SJSA1 (cell line): ENCODE measurements around the gene KRT82. TPM values are rescaled to one million over a fixed set of nuclear protein-coding genes. Genes with fewer than 3 reads are reported as not detected.
A peak's percentile ranks its signal among the peaks of the same experiment; 100 is the strongest.

Experiments
- DNase-seq, 2 experiments: peaks; one replicate each; pipeline ENCODE4 v3.0.0-alpha.2; 2015 to 2020; ENCODE audit warnings: low spot score in 2 of 2, low read depth in 1 of 2
- H3K27ac ChIP-seq: fragments of 250-450 bp; sonication (Bioruptor Pico); 2 replicates; pipeline ENCODE4 v1.5.1; 2020; ENCODE audit warnings: mild to moderate bottlenecking, moderate library complexity
- H3K27me3 ChIP-seq: fragments of 250-450 bp; sonication (Bioruptor Pico); replicated peaks from 2 replicates; pipeline ENCODE4 v1.5.1; 2020; ENCODE audit warnings: mild to moderate bottlenecking, moderate library complexity
- H3K36me3 ChIP-seq: fragments of 250-450 bp; sonication (Bioruptor Pico); 2 replicates; pipeline ENCODE4 v1.5.1; 2020; ENCODE audit warnings: mild to moderate bottlenecking
- H3K4me1 ChIP-seq: fragments of 250-450 bp; sonication (Bioruptor Pico); replicated peaks from 2 replicates; pipeline ENCODE4 v1.6.1; 2021; ENCODE audit warnings: mild to moderate bottlenecking
- H3K4me3 ChIP-seq: fragments of 250-450 bp; sonication (Bioruptor Pico); 2 replicates; pipeline ENCODE4 v1.5.1; 2020; ENCODE audit warnings: mild to moderate bottlenecking
- H3K9me3 ChIP-seq: fragments of 250-450 bp; sonication (Bioruptor Pico); replicated peaks from 2 replicates; pipeline ENCODE4 v1.5.1; 2020; ENCODE audit warnings: mild to moderate bottlenecking
- total RNA-seq: library from RNA; depleted of rRNA; stranded (reverse); fragments of >200 nt; shearing (Covaris generic); gene quantifications from 2 replicates; pipeline ENCODE4 v1.2.3, GENCODE V29; 2014

The KRT82 gene
- total RNA-seq, 1 experiment from 2014 or later = not detected

DNA sequence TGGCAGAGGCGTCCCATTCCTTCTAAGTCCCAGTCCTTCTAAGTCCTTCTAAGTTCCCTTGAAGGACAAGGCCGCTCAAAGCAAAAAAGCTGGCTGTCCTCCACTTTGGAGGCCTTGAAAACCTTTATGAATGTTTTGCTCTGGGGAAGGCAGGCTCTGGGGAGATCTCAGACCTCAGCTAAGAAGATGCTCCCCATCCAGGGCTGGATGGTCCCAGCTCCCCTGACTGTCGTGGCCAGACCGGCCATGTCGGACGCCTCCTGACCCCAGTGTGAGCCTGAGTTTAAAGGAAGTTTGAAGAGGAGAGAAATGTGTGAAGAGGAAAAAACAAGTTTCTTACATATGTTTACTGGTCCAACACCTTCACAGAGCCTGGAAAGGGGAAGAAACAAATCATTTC, 26.6 kb downstream of the KRT82 start:
- Histone ChIP-seq H3K4me1 (no peaks in the 10 kb centered on the region), H3K4me3 (no peak overlapping the region), H3K27me3 (peaks cover 25% of the 10 kb centered on the region), H3K36me3 (no peaks in the 10 kb centered on the region), H3K9me3 (no peaks in the 10 kb centered on the region), H3K27ac (no peak overlapping the region)
- DNase-seq = no peak

DNA sequence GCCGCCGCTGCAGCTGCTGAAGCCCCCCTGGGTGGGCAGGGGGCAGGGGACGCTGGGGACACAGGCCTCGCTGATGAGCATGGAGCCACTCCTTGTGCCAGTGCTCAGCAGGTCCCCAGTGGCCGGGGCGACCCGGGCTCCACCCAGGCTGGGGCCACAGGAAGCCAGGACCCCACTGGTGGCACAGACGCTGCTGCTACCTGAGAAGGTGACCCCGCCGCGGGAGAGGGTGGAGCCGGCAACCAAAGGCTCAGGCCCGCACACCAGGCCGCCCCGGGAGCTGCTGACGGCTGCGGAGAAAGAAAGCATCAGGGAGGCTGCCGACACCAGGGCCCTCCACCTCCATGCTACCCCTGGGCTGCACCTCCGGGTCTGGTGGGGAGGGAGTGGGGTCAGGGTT, 28.0 kb downstream of the KRT82 start:
- DNase-seq = no peak
- H3K27ac ChIP-seq = no peak overlapping the region
- H3K27me3 ChIP-seq = peaks cover 17% of the 10 kb centered on the region
- no peak overlapping the region for H3K4me3 ChIP-seq
- H3K9me3 ChIP-seq = no peaks in the 10 kb centered on the region
- H3K4me1 ChIP-seq = no peaks in the 10 kb centered on the region
- no peaks in the 10 kb centered on the region for H3K36me3 ChIP-seq

DNA sequence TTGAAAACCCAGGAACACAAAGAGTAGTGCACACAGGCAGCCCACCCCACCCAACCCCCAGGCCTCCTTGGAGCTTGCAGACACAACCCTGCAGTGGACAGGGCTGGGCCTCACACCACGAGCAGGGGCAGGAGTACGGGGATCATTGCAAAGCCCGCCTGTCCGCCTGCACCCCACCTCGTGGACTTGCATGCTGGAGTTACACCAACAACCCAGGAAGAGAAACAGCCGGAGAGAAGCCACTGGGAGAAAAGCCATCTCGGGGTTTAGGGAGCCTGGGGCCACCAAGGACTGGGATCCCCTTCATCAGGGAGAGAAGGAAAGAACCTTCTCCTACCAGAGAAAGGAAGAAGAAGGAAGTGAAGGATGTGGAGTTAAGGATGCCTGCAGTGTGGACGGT, 28.9 kb downstream of the KRT82 start:
- no peak for DNase-seq
- H3K27me3 ChIP-seq = peaks cover 11% of the 10 kb centered on the region
- no peaks in the 10 kb centered on the region for H3K4me1 ChIP-seq
- no peaks in the 10 kb centered on the region for H3K9me3 ChIP-seq
- no peak overlapping the region for H3K27ac ChIP-seq
- H3K4me3 ChIP-seq = no peak overlapping the region
- H3K36me3 ChIP-seq = no peaks in the 10 kb centered on the region

DNA sequence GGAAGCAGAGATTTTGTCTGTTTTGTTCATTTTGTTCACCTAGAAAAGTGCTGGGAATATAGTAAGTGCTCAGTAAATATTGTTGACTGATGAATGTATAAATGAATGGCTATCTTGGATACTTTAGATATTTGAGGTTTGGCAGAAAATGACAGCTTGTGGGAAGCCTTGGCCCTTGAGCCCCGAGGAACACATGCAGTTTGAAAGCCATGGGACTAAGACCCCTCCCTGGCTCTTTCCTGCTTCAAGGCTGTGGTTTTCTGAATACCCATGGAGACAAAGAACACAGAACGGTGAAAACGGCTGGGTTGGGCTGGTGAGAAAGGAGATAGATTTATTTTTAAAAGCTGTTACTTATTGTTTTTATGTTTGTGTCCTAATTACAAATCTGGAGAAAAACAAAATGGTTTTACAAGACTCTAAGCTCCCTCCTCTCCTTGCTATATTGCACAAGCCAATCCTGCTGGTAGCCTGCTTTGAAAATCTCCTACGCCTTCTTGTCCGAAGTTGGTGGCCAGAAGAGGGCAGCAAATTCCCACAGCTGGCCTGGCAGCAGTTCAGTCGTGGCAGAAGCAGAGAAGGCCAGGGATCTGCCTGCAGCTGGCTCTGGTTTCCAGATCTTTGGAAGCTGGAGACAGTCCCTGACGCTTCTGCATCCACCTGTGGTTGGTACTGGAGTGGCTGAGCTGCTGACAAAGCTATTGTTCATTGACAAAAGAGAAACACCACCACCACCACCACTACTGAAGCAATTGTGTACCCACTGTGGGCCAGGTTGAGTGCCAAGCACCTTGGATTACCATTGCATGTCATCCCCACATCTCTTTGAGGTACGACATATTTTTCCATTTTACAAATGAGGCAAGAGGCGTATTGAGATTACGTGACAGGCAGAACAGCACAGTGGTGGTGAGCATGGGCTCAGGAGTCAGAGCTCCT, 33.6 kb downstream of the KRT82 start:
- peak; percentile 66 to 70 for DNase-seq
- Histone ChIP-seq H3K27ac (no peak overlapping the region), H3K36me3 (no peaks in the 10 kb centered on the region), H3K4me1 (no peaks in the 10 kb centered on the region), H3K4me3 (no peak overlapping the region), H3K9me3 (no peaks in the 10 kb centered on the region), H3K27me3 (no peaks in the 10 kb centered on the region)

DNA sequence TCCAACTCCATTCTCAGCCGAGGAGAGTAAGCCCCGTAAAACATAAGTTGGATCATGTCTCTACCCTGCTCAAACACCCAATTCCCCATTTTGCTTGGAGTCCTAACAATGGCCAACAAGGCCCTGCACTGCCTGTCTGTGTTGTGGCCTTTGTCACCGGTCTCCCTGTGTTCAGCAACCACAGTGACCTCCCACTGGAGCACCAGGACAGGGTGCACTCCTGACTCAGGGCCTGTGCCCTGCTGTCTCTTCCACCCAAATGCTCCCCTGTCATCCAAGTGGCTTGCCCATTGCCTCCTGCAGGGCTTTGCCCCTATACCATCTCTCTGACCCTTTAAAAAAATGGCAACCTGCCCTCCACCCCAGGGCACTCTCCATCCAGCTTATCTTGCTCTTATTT, 34.4 kb downstream of the KRT82 start:
- H3K27me3 ChIP-seq = no peaks in the 10 kb centered on the region
- no peak overlapping the region for H3K4me3 ChIP-seq
- no peak overlapping the region for H3K27ac ChIP-seq
- no peaks in the 10 kb centered on the region for H3K9me3 ChIP-seq
- no peak for DNase-seq
- no peaks in the 10 kb centered on the region for H3K4me1 ChIP-seq
- H3K36me3 ChIP-seq = no peaks in the 10 kb centered on the region

DNA sequence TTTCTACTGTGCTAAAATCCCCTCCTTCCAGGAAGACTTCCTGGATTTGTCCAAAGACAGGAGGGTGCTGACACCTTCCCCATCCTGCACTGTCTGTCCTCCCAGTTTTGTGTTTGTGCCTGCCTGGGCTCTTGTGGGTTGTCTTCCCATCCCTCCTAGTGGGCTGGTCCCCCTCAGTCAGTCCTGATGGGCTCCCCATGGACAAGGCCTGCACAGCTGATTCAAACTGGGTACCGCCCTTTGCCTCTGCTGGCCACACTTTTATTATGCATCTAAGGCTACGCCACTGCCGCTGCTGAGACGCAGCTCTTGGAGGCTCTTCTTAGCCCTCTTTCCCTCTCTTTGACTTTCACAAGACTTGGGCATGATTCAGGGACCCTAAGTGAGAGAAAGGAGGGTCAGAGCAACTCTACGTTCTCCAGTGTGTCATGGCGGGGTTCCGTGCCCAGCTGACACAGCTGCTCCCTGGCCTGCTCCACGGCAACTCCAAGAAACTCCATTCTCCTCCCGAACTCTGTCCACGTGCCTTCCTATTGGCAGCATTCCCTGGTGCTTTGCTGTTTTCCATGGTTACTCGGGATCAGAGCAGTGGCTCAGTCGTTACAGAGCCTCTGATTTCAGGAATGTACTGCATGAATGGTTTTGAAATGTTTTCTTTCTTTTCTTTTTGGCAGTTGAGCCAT, 35.1 kb downstream of the KRT82 start:
- H3K9me3 ChIP-seq = no peaks in the 10 kb centered on the region
- DNase-seq = no peak

DNA sequence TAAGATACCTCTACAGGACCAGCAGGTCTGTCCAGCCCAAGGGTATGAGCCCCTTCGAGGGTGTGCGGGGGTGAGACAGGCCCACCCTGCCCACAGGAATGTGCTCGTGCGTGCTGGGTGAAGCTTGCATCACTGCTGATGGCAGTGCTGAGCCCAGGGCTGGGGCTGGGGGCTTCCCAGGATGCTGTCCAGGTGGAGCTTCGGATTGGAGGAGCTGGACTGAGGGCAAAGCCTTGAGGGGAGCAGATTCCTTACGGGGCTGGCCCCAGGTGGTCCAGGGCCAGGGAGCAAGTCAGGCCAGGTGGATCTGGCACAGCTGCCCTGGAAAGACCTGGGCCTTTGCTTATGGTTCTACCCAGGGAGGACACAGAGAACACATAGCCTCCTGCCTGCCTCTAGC, 36.3 kb downstream of the KRT82 start:
- H3K36me3 ChIP-seq = no peaks in the 10 kb centered on the region
- DNase-seq = no peak
- H3K9me3 ChIP-seq = no peaks in the 10 kb centered on the region
- H3K27me3 ChIP-seq = no peaks in the 10 kb centered on the region; the same call in 1 of the 2 replicates
- H3K27ac ChIP-seq = no peak overlapping the region
- H3K4me1 ChIP-seq = no peaks in the 10 kb centered on the region
- H3K4me3 ChIP-seq = no peak overlapping the region

More for the DNA sequence above, 35.1 kb downstream of the KRT82 start:
- Histone ChIP-seq H3K27ac (no peak overlapping the region), H3K36me3 (no peaks in the 10 kb centered on the region), H3K27me3 (no peaks in the 10 kb centered on the region), H3K4me1 (no peaks in the 10 kb centered on the region), H3K4me3 (no peak overlapping the region)

DNA sequence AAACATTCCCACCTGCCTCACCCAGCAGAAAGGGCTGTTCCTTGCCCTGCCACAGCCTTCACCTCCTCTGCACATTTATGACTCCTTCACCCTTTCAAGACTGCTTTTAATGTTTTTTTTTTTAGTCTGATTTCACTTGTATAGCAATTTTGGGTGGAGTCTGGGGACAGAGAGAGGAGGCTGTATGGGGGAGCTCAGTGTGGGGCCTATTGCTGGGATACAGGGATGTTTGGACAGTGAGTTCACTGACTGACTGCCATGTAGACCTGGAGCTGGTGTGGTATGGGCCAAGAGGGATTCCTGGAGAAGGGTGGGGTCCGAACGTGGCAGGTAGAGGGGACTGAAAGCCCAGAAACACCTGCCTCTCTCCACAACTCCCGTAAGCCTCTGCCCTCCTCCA, 36.9 kb downstream of the KRT82 start:
- DNase-seq = no peak
- Histone ChIP-seq H3K4me1 (no peaks in the 10 kb centered on the region), H3K27me3 (no peaks in the 10 kb centered on the region; the same call in 1 of the 2 replicates), H3K27ac (no peak overlapping the region), H3K9me3 (no peaks in the 10 kb centered on the region), H3K36me3 (no peaks in the 10 kb centered on the region), H3K4me3 (no peak overlapping the region)

DNA sequence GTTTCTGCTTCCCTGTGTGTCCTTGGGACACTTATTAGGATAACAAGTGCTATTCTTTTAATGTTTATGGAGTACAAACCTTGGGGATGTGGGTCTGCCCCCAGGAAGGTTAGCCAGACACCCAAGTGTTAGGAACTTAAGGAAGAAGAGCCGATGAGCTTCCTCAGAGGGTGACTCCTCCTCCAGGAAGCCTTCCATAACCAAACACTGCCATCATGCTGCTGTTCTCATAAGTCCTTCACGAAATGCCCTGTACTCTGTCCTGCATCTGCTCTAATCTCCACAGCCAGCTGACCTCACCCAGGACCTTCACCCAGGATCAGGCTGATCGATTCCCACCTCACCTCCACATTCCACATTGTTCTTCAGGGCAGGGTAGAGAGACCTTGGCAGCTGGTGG, 37.6 kb downstream of the KRT82 start:
- H3K9me3 ChIP-seq = no peaks in the 10 kb centered on the region
- H3K27ac ChIP-seq = no peak overlapping the region
- DNase-seq = no peak
- H3K27me3 ChIP-seq = no peaks in the 10 kb centered on the region; the same call in 1 of the 2 replicates
- no peaks in the 10 kb centered on the region for H3K36me3 ChIP-seq
- no peak overlapping the region for H3K4me3 ChIP-seq
- no peaks in the 10 kb centered on the region for H3K4me1 ChIP-seq

DNA sequence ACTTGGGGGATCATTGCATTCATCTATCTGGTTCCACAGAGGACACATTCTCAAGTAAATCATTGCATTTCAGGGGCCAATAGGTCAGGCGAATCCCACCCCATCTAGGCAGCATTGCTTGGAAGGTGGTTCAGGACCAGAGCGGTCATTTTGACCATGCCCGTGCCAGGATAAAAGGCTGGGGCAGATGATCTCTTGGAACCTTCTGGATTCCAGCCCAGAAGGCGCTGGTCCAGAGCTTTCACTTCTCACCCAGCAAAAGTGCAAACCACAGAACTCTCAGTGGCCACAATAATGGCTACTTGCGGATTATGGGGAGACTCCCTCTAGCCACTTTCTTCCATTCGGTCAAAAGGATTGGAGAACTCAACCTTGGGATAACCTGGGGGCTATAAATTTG, 38.3 kb downstream of the KRT82 start:
- Histone ChIP-seq H3K9me3 (no peaks in the 10 kb centered on the region), H3K4me3 (no peak overlapping the region), H3K4me1 (no peaks in the 10 kb centered on the region), H3K36me3 (no peaks in the 10 kb centered on the region), H3K27me3 (no peaks in the 10 kb centered on the region; the same call in 1 of the 2 replicates), H3K27ac (no peak overlapping the region)
- no peak for DNase-seq

DNA sequence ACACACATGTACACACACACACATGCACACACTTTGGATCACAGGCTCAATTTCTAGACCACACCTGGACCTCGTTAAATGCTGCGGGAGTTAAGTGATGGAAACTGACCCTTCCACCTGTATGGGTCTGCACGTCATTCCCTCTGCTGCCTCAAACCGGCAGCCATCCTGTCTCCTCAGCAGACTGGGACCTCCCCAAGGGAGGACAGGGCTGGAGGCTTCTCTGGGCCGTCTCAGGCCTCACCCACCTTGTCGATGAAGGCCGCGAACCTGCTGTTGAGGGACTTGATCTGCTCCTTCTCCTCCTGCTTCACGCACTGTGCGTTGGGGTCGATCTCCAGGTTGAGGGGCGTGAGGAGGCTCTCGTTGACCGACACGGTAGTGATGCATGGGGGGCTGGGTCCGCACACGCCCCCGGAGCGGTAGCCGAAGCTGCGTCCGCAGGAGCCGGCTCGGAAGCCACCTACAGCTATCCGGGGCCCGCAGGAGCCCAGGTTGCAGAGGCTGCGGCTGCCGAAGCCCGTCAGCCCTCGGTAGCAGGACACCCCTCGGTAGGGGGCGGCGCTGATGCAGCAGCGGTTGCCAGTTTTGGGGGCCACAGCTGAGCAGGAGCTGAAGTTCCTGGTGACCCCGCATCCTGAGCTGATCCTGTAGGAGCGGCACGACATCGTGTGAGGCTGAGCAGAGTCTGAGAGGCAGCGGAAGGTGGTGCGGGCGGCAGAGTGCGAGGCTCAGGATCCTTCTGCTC, 39.2 kb downstream of the KRT82 start, which contains the start of gene KRT85:
TSS of gene KRT85 (minus strand) at position 744 of the 748 bp plus-strand sequence. CDS start at position 668, 76 bp downstream.
- H3K36me3 ChIP-seq = no peaks in the 10 kb centered on the region
- no peak within 1 kb of the TSS for H3K27ac ChIP-seq
- no peaks in the 10 kb centered on the region for H3K4me1 ChIP-seq
- DNase-seq = no peak
- no peaks in the 10 kb centered on the region for H3K9me3 ChIP-seq
- H3K27me3 ChIP-seq = no peaks in the 10 kb centered on the region; the same call in 1 of the 2 replicates
- no peak within 1 kb of the TSS for H3K4me3 ChIP-seq

DNA sequence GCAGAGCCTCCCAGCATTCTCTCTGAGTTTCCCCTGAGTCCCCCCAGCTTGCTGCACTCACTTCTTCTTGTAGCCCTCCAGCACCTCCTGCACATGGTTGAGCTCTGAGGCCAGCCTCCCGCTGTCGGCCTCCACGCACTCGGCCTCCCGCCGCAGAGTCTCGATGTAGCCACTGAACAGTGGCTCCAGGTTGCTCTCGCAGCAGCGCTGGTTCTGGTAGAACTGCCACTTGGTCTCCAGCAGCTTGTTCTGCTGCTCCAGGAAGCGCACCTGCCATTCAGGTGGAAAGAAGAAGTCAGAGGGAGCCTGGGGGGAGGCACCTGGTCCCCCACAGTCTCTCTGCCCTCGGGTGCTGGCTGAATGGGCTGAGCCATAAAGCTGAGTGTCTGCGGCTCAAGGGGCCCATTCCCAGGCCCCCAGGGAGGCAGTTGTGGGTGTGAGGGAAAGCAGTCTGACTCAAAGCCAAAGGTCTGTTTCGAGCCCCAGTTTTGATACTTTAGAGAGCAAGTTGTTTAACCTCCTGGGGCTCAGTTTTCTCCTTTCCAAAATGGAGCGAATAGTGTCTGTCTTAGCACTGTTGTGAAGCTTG, 41.1 kb downstream of the KRT82 start:
- no peaks in the 10 kb centered on the region for H3K4me1 ChIP-seq

DNA sequence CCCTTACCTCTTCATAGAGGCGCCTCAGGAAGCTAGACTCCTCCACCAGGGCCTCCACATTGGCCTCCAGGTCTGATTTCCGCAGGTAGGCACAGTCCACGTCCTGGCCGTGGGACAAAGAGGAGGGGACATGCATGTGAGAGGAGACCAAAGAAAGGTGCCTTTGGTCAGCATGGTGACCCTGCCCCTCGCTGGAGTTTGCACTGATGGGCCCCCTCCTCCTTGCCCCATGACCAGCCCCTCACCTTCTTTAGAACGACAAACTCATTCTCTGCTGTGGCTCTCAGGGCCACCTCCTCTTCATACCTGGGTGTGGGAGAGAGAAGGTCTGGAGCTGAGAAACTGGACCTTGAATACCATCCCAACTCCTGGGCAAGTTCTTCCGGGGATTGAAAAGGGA, 42.1 kb downstream of the KRT82 start:
- H3K9me3 ChIP-seq = no peaks in the 10 kb centered on the region
- H3K27me3 ChIP-seq = no peaks in the 10 kb centered on the region; the same call in 1 of the 2 replicates
- H3K4me3 ChIP-seq = no peak overlapping the region
- DNase-seq = no peak
- H3K27ac ChIP-seq = no peak overlapping the region
- H3K36me3 ChIP-seq = no peaks in the 10 kb centered on the region
- H3K4me1 ChIP-seq = no peaks in the 10 kb centered on the region

More for the DNA sequence above, 41.1 kb downstream of the KRT82 start:
- Histone ChIP-seq H3K4me3 (no peak overlapping the region), H3K27ac (no peak overlapping the region), H3K36me3 (no peaks in the 10 kb centered on the region), H3K9me3 (no peaks in the 10 kb centered on the region), H3K27me3 (no peaks in the 10 kb centered on the region; the same call in 1 of the 2 replicates)
- DNase-seq = no peak
